CD4-positive, alpha-beta T cell treated with Interferon gamma for 1 hour (primary cell): ENCODE data around the gene RNF32.
A peak's percentile ranks its signal among the peaks of the same experiment; 100 is the strongest.

Experiments
- DNase-seq: peaks from one replicate; pipeline ENCODE4 v3.0.0-alpha.2; 2020

Gene RNF32

DNA sequence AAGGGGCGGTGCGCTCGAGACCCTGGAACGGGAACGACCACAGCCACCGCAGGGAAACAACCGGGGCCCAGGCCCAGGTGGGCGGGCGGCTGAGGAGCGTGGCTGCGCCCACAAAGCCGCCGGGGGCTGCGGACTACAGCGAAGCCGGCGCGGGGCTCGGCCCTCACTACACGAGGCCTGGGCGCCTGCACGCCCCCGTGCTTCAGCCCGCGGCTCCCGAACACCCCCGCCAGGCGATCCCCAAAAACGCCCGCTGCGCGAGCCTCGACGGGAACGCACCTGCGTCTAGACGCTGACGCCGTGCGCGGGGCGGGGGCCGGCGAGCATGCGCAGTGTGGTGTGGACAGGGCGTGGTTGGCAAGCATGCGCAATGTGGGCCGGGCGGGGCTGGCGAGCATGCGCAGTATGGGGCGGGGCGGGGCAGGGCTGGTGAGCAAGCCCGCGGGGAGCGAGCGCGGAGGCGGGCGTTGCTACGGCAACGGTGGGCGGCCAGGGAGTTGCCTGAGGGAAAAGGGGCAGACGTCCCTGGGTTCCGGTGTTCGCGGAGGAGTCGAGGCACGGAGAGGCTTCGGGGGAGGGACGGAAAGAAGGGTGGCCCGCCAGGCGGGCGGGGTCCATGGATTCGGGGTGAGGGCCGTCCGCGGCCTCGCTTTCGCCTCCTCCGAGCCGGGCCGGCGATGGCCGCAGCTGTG is at the start of gene RNF32:
Gene RNF32, plus strand, starts transcription at position 518 of the 692 bp plus-strand sequence. CDS start 3,104 bp downstream, outside the sequence.
- DNase-seq = peak; percentile 90

DNA sequence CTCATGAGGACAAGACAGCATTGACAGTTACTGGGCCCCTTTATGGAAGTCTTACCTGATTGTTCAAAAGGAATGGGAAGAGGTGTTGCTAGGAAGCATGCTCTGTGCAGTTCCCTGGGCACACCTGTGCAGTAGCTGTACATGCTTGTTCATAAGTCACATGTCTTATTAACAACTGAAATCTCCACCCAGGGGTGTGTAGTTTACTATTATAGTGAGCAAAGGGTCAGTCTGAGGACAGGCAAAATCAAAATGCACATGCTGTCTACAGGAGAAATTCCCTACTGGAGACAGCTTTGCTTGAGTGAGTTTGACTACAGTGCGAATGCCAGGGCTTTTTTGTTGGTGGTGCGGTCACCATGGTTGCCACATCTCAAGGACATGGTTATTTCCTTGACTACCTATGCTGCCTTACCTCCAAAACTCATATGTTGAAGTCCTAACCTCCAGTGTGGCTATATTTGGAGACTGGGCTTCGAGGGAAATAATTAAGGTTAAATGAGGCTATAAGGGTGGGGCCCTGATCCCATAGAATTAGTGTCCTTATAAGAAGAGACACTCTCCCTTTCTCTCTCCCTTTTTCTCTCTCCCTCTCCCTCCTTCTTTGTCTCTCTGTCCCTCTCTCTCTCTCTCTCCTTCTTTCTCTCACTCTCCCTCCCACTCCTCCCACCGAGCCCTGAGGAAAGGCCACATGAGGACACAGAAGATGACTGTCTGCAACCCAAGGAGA is 48.3 kb upstream of the RNF32 start:
- no peak for DNase-seq

DNA sequence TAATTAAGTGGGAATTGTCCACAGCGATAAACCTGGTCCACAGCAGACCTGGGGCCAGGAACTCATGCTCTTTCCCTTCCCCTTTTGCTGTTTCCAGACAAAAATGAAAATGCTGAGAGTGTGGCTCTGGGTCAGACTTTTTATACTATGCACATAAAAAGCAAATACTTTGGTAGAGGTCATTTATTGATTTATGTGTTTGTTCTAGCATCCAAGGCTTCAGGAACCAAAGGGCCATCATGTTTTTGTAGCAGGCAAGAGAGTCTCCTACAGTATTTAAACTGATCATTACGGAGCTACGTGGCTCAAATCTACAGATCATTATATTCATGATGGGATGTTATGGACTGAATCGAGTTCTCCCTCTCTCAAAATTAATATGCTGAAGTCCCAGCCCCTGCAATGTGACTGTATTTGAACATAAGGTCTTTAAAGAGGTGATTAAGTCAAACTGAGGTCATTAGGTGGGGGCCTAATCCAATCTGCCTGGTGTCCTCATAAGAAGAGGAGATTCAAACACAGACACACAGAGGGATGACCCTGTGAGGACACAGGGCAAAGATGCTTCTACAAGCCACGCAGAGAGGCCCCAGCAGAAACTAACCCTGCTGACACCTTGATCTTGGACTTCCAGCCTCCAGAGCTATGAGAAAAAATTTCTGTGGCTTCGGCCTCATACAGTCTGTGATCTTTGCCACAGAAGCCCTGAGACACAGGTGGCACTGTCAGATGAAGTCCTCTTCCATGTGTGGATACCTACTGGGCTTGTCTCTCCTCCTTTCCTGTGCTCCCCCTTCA is 46.1 kb upstream of the RNF32 start:
- DNase-seq = no peak

DNA sequence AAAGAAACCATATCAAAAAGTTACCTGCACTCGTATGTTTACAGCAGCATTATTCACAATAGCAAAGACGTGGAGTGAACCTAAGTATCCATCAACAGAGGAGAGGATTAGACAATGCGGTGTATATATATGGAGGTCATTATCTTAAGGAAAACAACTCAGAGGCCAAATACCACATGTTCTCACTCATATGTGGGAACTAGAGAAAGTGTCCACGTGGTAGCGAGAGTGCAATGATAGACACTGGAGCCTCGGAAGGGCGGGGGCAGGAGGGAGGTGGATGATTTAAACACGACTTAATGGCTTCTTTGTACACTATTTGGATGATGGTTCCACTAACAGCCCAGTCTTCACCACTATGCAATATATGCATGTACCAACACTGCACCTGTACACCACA is 40.1 kb upstream of the RNF32 start:
- DNase-seq = no peak

DNA sequence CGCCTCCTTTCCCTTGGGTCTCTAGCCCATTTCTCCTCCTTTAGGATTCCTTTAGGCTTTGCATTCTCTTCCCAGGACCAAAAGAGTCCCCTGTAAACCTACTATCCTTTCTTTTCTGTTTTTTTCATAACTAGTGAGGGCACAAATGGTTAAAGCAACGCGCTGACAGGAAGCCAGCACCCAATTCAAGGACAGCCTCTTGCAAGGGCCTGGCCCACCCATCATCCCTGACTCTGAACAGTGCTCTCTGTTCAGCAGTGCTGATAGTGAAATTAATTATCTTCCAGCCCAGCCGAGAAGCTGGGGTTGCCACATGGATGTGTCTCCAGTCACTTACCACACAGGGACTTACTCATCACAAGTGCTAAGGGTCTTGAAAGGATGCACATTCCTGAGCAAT is 38.3 kb upstream of the RNF32 start:
- DNase-seq = no peak

DNA sequence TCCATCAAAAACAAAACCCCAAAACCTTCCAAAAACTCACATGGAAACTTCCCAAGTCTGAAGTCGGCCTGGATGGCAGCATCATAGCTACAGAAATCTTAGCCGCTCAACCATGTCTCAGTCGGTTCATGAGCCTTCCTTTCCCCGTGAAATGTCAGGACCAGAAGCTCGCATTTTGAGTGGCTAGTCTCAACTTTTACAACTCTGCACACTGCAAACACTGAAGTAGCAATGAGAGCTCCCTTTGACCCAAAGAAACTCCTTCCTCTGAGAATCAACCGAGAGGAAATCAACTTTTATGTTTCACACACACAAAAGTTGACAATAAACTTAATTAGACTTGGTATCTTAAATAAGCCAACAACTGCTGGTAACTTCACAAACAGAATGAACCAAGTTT is 37.6 kb upstream of the RNF32 start:
- DNase-seq = no peak

DNA sequence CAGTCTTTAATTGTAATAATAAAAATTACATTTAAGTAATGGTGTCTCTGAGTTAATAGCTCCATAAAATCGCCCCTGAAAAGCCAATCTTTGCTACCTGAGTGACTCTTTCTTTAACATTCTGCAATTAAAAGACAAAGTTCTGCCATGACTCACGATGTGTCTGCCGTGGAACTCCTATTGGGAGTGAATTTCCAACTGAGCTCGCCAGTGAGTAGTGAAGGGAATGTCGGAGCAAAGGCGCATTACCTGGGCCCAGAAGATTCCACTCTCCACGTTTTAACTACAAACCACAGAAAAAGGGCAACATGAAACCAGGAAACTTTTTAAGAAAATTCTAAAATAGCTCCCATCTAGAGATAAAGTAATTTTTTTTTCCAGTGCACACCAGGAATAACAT is 36.9 kb upstream of the RNF32 start:
- DNase-seq = no peak

DNA sequence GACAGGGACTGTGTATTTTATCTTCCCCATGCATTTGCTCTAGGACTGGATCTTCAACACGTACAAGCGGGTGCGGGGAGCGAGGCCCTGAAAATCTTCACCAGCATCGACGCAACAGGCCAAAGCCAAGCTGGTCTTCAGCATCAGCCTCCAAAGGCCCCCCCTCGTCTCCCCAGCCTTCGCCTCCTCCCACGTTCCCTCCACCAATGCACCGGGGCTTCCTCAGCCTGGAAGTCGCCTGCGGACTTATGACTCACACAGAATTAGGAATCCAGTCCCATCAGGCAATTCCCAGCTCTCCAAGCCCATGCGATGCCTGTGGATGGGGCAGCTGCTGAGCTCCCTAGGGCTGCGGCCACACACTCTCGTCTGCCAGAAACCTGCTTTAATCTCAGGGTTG is 36.3 kb upstream of the RNF32 start:
- no peak for DNase-seq

DNA sequence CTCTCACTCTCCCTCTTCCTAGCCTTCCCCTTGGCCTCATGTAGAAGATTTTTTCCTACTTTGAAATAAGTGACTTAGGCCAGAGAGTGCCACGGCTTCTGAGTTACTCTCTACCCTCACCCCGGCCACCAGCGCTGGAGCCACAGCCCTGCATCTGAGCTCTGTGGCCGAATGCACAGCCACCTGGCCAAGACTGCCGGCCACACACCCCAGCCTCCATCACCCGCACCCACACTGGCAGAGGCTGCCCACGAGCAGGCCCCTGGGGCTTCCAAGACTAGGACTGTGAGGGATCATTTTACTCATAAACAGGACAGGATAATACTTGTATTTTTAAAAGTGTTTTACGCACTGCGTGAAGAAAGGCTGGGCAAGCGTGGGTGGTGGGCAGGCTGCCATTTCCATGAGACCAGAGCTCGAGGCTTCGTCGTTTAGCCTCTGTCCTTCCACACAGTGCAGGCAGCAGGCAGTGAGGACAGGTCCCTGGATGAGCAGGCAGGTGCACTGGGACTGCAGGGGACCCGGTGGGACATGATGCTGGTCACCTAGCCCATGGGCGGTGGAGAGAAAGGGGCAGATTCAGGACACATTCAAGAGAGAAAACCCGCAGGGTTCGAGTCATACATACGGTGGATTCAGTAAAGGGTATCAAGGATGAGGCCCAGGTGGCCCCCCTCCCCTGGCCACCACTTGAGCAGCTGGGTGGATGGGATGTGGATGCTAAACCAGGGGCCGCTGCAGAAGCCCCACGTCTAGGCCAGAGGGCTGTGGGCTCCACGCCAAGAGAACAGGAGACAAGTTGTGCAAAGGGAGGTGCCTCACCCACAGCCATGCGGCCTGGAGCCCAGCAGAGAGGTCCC is 35.5 kb upstream of the RNF32 start:
- no peak for DNase-seq

DNA sequence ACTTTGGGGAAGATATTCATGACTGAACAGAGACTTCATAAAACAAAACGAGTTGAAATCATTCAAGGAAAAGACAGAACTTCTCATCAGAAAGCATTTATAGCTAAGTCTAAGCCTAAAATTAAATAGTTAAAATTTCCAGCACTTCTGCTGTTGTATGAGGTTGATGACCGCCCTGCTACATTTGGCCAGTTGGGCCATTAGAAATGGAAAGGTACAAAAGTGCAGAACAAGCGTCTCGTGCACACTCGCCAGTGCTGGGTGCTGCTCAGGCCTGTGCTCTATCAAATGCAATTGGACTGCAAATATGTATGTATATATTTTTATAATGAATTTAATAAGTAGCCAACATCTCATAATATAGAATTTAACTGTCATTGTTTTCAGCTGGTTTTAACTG is 34.4 kb upstream of the RNF32 start:
- DNase-seq = no peak

DNA sequence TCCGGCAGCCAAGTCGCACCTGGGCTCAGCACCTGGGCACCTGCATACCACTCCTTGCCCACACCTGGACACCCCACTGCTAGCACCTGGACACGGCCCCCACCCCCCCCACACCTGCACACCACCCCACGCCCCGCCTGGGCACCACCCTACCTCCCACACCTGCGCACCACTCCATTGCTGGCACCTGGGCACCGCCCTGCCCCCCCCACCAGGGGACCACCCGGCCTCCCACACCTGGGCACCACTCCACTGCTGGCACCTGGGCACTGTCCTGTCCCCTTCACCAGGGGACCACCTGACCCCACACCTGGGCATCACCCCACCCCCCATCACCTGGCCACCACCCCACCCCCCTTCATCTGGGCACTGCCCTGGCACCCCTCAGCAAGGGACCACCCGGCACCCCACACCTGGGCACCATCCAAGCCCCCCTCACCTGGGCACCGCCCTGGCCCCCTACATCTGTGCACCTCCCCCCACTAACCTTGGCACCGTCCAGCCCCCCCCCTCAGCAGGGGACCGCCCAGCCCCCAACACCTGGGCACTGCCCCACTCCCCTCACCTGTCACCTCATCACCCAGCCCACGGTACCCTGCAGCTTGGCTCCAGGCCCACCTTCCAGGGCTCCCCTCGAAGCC is 33.8 kb upstream of the RNF32 start:
- DNase-seq = no peak

DNA sequence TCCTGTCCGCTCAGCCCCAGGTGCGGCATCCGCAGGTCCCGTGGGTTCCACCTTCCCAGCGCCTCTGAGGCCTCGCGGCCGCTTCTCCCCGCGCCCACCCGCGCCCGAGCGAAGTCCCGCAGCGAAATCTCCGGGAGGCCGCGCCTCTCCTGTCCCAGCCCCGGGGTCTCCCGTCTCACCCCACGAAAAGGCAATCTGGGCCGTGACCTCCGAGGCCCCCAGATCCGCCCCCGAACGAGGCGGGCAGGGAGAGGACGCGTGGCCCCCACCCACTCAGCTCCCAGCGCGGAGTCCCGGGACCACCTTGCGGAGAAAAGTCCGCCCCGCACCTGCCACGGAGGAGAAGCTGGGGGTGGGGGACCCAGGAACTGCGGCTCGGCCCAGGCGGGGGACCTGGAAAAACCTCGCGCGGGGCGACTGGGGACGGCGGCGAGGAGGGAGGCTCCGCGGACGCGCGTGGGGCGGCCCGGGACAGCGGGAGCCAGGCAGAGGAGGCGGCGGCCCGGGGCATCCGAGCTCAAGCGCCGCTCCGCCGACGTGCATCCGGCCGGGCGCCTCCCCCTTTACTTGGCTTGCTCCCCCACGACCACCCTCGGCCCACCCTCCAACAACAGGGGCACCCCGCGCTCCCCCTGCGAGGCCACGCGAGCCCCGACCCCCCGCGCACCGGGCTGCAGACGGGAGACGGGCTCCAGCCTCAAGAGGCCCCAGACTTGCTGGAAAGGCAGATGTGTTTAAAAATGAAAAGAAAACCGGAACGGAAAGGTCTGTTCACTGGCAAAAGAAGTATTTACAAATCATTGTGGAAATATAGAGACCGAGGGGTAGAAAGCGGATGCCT is 33.0 kb upstream of the RNF32 start:
- DNase-seq = no peak

DNA sequence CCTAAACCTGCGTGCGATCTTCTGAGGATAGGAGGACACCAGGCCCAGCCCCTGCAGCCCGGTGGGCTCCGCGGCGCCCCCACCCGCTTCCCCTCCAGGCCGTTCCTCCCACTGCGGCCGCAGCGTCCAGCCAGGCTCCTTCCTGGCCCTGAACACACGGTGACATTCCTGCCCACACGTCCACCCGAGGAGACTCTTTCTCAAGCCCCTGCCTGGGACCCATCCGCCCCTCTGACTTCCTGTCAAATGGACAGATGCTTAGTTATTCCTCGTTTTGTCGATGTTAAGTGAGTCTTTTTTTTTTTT is 32.4 kb upstream of the RNF32 start:
- DNase-seq = no peak

DNA sequence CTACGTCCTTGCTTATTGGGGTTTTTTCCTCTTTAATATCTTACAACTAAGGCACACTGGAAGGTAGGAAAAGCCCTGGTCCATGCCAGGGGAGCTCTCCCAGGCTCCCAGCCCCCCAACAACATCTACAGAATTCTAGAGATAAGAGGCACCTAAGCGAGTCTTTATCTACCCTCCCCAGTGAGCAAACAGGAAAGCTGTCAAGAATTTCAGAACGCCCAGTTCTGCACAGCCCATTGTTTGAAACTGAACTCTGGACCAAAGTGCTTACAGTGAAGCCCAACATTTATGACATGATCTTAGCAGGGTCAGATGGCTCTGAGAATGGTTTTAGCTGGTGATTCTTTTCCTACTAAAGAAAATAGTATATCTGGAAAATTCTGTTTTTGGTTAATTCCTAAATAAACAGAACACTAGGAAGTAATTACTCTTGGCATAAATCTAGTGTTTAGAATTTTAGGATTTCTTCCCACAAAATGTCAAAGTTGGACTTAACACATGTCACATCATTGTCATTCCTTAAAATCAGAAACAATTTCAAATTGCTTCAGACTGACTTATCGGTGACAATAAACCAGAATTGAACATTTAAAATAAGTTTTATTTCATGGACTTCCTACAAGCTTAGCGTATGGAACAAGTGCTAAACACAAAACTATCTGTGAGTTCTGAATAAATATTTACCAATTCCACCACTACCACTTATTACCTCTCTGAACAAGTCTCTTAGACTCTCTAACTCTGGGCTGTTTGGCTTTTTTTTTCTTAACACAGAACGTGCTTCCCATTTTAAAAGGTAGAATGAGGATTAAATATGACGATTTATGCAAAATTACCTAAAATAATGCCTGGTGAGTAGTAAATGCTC is 31.3 kb upstream of the RNF32 start:
- no peak for DNase-seq

DNA sequence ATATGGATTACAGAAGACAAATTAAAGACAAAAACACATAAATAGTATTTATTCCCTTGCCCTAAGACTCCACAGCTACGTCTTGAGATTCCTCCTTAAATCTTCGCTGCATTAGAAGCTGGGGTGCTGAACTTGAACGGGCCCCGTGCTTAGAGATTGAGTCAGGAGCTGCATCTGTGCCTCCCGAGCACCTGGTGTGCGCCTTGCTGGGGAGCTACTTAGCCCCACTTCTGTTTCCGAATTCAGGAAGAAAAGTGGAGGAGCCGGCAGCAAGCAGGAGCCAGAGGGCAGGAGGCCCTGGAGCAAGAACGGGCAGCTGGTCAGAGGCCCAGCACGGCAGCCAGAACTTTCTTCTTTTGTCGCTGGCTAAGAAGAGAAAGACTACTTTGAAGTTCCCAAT is 30.4 kb upstream of the RNF32 start:
- no peak for DNase-seq

DNA sequence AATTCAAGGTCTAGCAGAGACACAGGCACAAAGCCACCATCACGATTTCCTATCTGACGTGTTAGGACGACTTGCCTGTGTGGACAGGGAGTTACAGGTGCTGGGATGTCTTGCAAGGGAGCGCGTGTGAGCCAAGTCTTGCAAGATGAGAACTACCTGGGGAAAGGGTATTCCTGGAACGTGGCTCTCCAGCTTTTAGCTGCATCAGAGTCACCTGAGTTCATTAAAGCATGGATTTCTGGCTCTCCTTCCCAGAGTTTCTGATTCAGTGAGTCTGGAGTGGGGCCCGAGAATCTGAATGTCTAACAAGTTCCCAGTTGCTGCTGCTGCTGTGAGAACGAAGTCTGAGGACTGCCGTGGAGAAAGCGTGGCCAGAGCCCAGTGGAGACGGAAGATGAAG is 30.0 kb upstream of the RNF32 start:
- DNase-seq = no peak

DNA sequence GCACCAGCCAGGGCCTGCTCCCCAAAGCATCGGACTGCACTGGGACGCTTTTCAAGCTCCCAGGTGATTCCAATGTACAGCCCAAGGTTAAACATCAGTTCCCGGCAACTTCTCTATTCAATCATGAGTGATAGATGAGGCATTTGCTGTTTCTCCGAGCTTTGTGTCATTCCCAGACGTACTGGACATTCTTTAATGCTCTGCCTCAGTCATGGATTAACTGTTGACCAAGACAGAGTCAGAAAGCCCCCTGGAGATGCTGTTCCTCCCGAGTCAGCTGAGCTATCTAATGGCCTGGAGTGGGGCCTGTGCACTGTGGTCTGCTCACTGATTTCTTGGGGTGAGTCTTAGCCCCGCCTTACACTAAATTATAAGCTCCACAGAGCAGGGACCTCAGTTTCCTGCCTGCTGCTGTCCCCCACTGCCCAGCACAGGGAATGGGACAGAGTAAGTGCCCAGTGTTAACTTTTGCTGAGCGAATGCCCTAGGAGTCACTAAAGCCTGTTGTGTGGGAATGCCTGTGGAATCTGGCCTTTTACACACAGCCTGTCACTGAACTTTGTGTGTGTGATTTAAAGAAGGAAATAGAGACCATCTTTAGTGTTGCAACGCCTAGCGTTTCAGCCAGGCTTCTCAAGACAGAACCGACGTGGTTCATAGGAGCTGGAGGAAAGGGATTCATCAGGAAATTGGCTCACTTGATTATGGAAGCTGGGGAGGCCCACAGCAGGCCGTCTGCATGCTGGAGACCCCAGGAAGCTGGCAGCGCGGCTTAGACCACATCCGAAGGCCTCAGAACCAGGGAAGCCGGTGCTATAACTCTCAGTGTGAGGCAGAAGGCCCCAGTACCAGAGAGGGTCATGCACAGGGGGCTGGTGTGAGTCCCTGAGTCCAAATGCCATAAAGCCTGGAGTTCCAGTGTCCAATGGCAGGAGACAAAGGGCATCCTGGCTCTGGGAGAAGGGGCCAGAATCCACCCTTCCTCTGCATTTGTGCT is 29.3 kb upstream of the RNF32 start:
- no peak for DNase-seq

DNA sequence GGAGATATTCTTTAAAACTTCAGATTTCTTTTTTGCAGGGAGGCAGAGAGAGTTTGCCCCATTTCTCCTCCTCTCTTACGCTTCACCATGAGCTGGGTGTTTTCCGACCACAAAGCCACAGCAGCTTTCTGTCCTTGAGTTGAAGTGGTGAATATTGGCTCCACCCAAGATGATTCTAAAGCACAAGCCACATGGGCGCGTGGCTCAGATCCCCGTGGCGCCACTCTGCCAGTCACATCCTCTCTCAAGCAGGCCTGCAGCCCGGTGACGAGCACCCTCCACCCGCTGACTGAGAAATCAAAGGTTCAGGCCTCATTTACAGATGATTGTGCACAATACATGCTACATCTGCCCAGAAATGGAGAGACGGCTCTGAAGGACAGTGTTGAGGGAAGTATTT is 27.6 kb upstream of the RNF32 start:
- peak; percentile 50 for DNase-seq
